ENCODE measurements around the gene SERPINA5.

SERPINA5 gene, protein sequence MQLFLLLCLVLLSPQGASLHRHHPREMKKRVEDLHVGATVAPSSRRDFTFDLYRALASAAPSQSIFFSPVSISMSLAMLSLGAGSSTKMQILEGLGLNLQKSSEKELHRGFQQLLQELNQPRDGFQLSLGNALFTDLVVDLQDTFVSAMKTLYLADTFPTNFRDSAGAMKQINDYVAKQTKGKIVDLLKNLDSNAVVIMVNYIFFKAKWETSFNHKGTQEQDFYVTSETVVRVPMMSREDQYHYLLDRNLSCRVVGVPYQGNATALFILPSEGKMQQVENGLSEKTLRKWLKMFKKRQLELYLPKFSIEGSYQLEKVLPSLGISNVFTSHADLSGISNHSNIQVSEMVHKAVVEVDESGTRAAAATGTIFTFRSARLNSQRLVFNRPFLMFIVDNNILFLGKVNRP

DNA sequence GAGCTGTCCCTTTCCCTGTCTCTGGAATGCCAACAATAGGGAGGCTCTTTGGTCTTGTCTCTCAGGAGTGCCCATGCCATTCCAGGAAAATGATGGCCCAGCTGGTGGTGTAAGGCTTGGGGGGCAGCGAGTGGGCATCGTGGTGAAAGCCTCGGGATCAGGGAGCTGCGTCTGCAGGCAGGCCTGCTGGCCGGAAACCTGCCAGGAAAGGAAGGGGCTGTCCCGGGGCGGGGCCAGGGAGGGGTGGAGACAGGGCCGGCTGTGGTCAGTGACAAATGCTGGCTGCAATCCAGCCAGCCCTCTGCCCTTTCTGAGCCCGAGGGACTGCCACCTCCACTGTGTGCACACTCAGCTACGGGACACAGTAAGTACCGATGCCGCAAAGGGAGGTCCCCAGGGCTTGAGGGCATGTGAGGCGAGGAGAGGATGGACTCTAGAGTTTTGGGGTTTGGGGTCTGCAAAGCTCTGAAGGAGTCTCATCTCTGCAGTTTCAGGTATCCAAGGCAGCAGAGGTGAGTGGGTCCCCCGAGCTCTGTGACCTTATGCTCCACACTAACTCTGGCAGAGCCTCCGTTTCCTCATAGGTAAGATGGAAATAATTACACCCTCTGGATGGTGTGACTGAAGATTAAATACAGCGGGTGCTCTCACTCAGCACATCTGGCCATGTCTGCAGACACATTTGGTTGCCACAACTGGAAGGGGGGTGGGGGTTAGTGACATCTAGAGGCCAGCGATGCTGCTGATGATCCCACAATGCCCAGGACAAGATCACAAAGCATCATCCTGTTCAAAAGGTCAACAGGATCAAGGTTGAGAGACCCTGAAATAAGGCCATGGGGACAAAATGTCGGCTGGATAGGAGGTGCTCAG is at the start of gene SERPINA5:
Gene SERPINA5, plus strand, starts transcription at position 300 of the 873 bp plus-strand sequence. CDS start 5,937 bp downstream, outside the sequence.
- no peaks in the 10 kb centered on the region for H4K20me1 ChIP-seq (ENCODE audit: insufficient read depth, low read length)
- no peak within 1 kb of the TSS for H3K9ac ChIP-seq (ENCODE audit: low read length)
- TF ChIP-seq, protein P1, sequence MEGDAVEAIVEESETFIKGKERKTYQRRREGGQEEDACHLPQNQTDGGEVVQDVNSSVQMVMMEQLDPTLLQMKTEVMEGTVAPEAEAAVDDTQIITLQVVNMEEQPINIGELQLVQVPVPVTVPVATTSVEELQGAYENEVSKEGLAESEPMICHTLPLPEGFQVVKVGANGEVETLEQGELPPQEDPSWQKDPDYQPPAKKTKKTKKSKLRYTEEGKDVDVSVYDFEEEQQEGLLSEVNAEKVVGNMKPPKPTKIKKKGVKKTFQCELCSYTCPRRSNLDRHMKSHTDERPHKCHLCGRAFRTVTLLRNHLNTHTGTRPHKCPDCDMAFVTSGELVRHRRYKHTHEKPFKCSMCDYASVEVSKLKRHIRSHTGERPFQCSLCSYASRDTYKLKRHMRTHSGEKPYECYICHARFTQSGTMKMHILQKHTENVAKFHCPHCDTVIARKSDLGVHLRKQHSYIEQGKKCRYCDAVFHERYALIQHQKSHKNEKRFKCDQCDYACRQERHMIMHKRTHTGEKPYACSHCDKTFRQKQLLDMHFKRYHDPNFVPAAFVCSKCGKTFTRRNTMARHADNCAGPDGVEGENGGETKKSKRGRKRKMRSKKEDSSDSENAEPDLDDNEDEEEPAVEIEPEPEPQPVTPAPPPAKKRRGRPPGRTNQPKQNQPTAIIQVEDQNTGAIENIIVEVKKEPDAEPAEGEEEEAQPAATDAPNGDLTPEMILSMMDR (IDR thresholded peaks at IDR 0.05; ENCODE audit: low read depth, low read length): no peak
- TF ChIP-seq EZH2phosphoT487 (IDR thresholded peaks at IDR 0.05; ENCODE audit: low read depth): no peak
- H3K4me1 ChIP-seq (ENCODE audit: low read length): no peaks in the 10 kb centered on the region
- no peak within 1 kb of the TSS for H3K4me3 ChIP-seq (ENCODE audit: low read length)
- H3K36me3 ChIP-seq (replicated peaks; ENCODE audit: low read depth, low read length): no peaks in the 10 kb centered on the region
- H3K4me2 ChIP-seq (ENCODE audit: low read length): no peak within 1 kb of the TSS
- H2AFZ ChIP-seq (ENCODE audit: low read depth, low read length): no peak within 1 kb of the TSS
- no peaks in the 10 kb centered on the region for H3K79me2 ChIP-seq (ENCODE audit: low read length)
- H3K9me3 ChIP-seq (ENCODE audit: insufficient read depth, low read length): no peaks in the 10 kb centered on the region
- H3K27me3 ChIP-seq (ENCODE audit: low read depth, low read length): peaks cover 24% of the 10 kb centered on the region
- no peak within 1 kb of the TSS for H3K27ac ChIP-seq (ENCODE audit: low read length)

- TF ChIP-seq, protein P1 (IDR thresholded peaks at IDR 0.05; ENCODE audit: low read depth, low read length): no peak
- TF ChIP-seq EZH2phosphoT487 (IDR thresholded peaks at IDR 0.05; ENCODE audit: low read depth): no peak
- no peak overlapping the region for H3K4me3 ChIP-seq (ENCODE audit: low read length)
- H2AFZ ChIP-seq (ENCODE audit: low read depth, low read length): no peak overlapping the region
- no peak overlapping the region for H3K27ac ChIP-seq (ENCODE audit: low read length)
- H4K20me1 ChIP-seq (ENCODE audit: insufficient read depth, low read length): no peaks in the 10 kb centered on the region
- no peak overlapping the region for H3K4me2 ChIP-seq (ENCODE audit: low read length)
- H3K36me3 ChIP-seq (replicated peaks; ENCODE audit: low read depth, low read length): no peaks in the 10 kb centered on the region
- no peaks in the 10 kb centered on the region for H3K9me3 ChIP-seq (ENCODE audit: insufficient read depth, low read length)
- H3K9ac ChIP-seq (ENCODE audit: low read length): no peak overlapping the region
- no peaks in the 10 kb centered on the region for H3K4me1 ChIP-seq (ENCODE audit: low read length)
- H3K27me3 ChIP-seq (ENCODE audit: low read depth, low read length): peaks cover 30% of the 10 kb centered on the region
- H3K79me2 ChIP-seq (ENCODE audit: low read length): no peaks in the 10 kb centered on the region
These were observed 48.8 kb upstream of the SERPINA5 start for GRCh38 chr14:94532447-94532846.

DNA sequence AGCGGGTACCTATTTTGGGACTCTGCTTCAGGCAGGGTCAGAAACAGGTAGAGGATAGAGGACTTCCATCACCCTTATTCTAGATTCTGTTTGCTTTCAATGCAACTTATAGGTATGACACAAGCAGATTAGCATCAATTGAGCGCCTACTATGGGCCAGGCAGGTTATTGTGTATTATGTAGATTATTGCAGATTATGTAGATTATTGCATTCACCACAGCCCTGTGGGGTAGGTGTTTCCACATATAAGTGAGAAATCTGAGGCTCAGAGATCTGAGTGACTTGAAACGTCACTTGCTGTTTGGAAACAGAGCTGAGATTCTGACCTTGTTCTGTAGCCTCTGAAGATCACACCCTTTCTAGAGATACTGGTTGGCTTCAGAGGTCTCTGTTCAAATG is 45.7 kb upstream of the SERPINA5 start:
- Histone ChIP-seq H2AFZ (ENCODE audit: low read depth, low read length) (no peak overlapping the region), H4K20me1 (ENCODE audit: insufficient read depth, low read length) (no peaks in the 10 kb centered on the region), H3K27me3 (ENCODE audit: low read depth, low read length) (peaks cover 45% of the 10 kb centered on the region), H3K79me2 (ENCODE audit: low read length) (no peaks in the 10 kb centered on the region), H3K36me3 (replicated peaks; ENCODE audit: low read depth, low read length) (no peaks in the 10 kb centered on the region), H3K27ac (ENCODE audit: low read length) (no peak overlapping the region), H3K4me2 (ENCODE audit: low read length) (no peak overlapping the region), H3K9ac (ENCODE audit: low read length) (no peak overlapping the region), H3K4me3 (ENCODE audit: low read length) (no peak overlapping the region), H3K4me1 (ENCODE audit: low read length) (no peaks in the 10 kb centered on the region), H3K9me3 (ENCODE audit: insufficient read depth, low read length) (no peaks in the 10 kb centered on the region)
- TF ChIP-seq, protein P1 (IDR thresholded peaks at IDR 0.05; ENCODE audit: low read depth, low read length): no peak
- TF ChIP-seq EZH2phosphoT487 (IDR thresholded peaks at IDR 0.05; ENCODE audit: low read depth): no peak

DNA sequence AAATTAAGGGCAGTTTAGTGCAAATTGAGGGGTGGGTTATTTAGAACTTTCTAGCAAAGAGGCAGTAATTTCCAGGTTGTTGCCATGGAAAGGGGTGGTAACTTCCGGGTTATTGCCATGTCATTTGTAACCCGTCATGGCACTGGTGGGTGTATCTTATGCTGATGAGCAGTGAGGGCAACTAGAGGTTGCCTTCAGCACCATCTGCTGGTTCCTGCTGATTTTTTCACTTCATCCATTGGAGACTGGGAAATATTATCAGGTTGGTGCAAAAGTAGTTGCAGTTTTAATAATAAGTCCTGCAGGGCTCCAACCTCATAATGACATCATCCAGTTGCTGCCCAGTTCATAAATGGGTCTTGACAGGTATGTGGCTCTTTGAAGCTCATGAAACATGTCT is 44.4 kb upstream of the SERPINA5 start:
- H3K36me3 ChIP-seq (replicated peaks; ENCODE audit: low read depth, low read length): no peaks in the 10 kb centered on the region
- TF ChIP-seq, protein P1 (IDR thresholded peaks at IDR 0.05; ENCODE audit: low read depth, low read length): peak; percentile 36
- no peak for TF ChIP-seq EZH2phosphoT487 (IDR thresholded peaks at IDR 0.05; ENCODE audit: low read depth)
- peak overlapping the region; percentile 22; the same call in 1 of the 2 replicates for H3K4me2 ChIP-seq (ENCODE audit: low read length)
- H2AFZ ChIP-seq (ENCODE audit: low read depth, low read length): peak overlapping the region; percentile 75; the same call in 1 of the 2 replicates
- H3K4me3 ChIP-seq (ENCODE audit: low read length): no peak overlapping the region
- H3K4me1 ChIP-seq (ENCODE audit: low read length): no peaks in the 10 kb centered on the region; the same call in 1 of the 2 replicates
- no peak overlapping the region for H3K9ac ChIP-seq (ENCODE audit: low read length)
- no peaks in the 10 kb centered on the region for H3K9me3 ChIP-seq (ENCODE audit: insufficient read depth, low read length)
- H4K20me1 ChIP-seq (ENCODE audit: insufficient read depth, low read length): no peaks in the 10 kb centered on the region
- H3K27ac ChIP-seq (ENCODE audit: low read length): no peak overlapping the region
- no peaks in the 10 kb centered on the region for H3K79me2 ChIP-seq (ENCODE audit: low read length)
- peaks cover 37% of the 10 kb centered on the region for H3K27me3 ChIP-seq (ENCODE audit: low read depth, low read length)
